Activated T-cell treated with anti-CD3 and anti-CD28 coated beads, Interleukin-2, amount 50 U/mL, for 4 hours (primary cell): ENCODE data around the gene GREB1L. TPM values are rescaled to one million over a fixed set of nuclear protein-coding genes. Genes with fewer than 3 reads are reported as not detected.

Experiments
- ATAC-seq, 2 donors: fragments of 200-7000 bp; cut with Tn5 transposase; one replicate each; pipeline ENCODE4 v1.10.0; 2021
- DNase-seq: peaks from one replicate; pipeline ENCODE4 v3.0.0-alpha.2; 2020
- H3K27me3 Mint-ChIP-seq: one replicate; pipeline ENCODE4 v1.8.0; 2021; ENCODE audit warnings: low read depth, mixed read lengths
- H3K36me3 Mint-ChIP-seq: one replicate; pipeline ENCODE4 v1.8.0; 2022; ENCODE audit warnings: mixed read lengths; ENCODE audit not compliant: insufficient read depth
- H3K4me1 Mint-ChIP-seq: one replicate; pipeline ENCODE4 v1.8.0; 2021; ENCODE audit warnings: low read depth, mixed read lengths
- H3K4me3 Mint-ChIP-seq: one replicate; pipeline ENCODE4 v1.8.0; 2021; ENCODE audit warnings: mild to moderate bottlenecking, moderate library complexity, mixed read lengths
- H3K9me3 Mint-ChIP-seq: one replicate; pipeline ENCODE4 v1.8.0; 2021; ENCODE audit warnings: mixed read lengths
- total RNA-seq, 3 donors: library from RNA; stranded (reverse); gene quantifications; one replicate each; pipeline ENCODE4 v1.2.1, GENCODE V29; 2021

The GREB1L gene
- total RNA-seq, 3 donors from 2014 or later: 0.03 TPM; not detected in 2

DNA sequence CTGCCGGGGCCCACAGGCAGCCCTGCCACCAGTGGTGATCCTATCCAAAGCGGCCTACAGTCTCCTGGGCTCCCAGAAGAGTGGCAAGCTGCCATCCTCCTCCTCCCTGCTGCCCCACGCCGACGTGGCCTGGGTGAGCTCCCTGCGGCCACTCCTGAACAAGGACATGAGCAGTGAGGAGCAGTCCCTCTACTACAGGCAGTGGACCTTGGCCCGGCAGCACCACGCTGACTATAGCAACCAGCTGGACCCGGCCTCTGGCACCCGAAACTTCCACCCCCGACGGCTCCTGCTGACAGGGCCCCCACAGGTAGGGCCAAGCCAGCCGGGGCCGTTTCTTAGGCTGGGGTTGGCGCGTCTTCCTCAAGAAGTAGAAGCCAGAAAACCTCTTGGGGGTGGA, 258.0 kb downstream of the GREB1L start:
- Mint-ChIP-seq H3K4me1 (no peaks in the 10 kb centered on the region), H3K36me3 (no peaks in the 10 kb centered on the region), H3K4me3 (no peak overlapping the region), H3K9me3 (no peaks in the 10 kb centered on the region), H3K27me3 (peaks cover 3% of the 10 kb centered on the region)
- ATAC-seq (no peak), DNase-seq (no peak)

DNA sequence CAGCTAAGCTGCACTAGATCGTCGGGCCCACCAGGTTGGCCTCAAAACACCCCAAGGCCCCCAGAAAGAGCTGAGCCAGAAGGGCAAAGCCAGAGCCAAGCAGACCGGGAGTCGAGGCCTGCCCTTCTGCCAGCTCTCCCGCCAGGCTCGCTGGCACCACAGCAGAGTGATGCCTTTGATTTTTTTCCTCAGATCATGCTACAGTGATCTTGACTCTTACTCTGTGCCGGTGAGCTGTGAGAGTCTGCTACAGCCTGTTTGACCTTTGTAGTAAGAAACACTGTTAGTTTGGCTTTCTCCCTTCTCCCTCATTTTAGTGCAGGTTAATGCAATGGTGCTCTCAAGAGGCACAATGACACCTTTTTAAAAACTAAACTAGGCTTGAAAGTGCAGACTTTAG, 260.6 kb downstream of the GREB1L start:
- no peaks in the 10 kb centered on the region for H3K4me1 Mint-ChIP-seq
- no peak overlapping the region for H3K4me3 Mint-ChIP-seq
- ATAC-seq (no peak), DNase-seq (no peak)
- no peaks in the 10 kb centered on the region for H3K36me3 Mint-ChIP-seq
- no peaks in the 10 kb centered on the region for H3K9me3 Mint-ChIP-seq
- peaks cover 3% of the 10 kb centered on the region for H3K27me3 Mint-ChIP-seq

DNA sequence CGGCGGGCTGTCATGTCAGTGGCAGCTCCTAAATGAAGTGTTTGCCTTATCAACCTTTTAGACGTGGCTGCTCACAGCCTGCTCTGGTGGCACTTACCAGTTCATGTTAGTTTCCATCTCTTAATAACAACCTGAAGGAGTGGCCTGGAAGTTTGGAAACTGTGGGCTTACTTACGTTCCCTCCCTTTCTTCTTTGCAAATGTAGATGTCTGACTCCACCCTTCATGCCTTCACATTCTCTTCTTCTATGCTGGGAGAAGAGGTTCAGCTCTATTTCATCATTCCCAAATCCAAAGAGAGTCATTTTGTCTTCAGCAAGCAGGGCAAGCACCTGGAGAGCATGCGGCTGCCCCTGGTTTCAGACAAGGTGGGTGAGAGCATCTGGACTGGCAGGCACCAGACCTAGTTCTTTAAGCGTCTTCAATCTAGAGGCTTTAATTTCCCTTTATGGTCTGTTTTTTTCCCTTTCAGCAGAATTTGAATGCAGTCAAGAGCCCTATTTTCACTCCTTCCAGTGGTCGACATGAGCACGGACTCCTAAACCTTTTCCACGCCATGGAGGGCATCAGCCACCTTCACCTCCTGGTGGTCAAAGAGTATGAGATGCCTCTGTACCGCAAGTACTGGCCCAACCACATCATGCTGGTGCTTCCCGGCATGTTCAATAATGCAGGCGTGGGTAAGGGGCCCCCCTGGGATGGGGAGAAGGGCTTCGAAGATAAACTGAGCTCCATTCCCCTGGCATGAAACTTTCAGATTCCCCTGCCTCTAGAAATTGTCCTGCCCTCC, 266.1 kb downstream of the GREB1L start:
- H3K4me3 Mint-ChIP-seq: no peak overlapping the region
- ATAC-seq: no peak
- H3K9me3 Mint-ChIP-seq: peaks cover 8% of the 10 kb centered on the region
- peaks cover 2% of the 10 kb centered on the region for H3K36me3 Mint-ChIP-seq
- H3K4me1 Mint-ChIP-seq: no peaks in the 10 kb centered on the region
- H3K27me3 Mint-ChIP-seq: no peaks in the 10 kb centered on the region
- no peak for DNase-seq

DNA sequence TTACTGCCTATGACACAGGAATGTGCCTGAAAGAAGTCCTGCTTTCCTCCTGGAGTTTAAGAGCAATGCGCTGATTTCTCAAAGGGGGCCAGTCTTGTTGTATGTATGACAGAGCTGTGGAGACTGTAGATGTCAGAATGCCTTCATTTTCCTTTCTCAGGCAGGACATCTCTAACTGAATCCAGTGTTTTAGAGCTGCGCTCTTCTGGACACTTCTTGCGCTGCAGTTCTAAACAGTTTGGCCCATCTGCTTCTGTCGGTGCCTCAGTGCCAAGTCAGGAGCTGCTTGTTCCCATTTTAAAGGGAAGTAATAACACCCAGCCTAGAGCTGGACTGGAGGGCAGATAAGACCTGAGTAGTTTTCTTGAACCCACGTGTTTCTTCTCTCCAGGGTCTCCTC, 267.0 kb downstream of the GREB1L start:
- no peaks in the 10 kb centered on the region for H3K27me3 Mint-ChIP-seq
- H3K9me3 Mint-ChIP-seq: peaks cover 8% of the 10 kb centered on the region
- peaks cover 10% of the 10 kb centered on the region for H3K36me3 Mint-ChIP-seq
- no peak for ATAC-seq
- DNase-seq: no peak
- no peaks in the 10 kb centered on the region for H3K4me1 Mint-ChIP-seq
- H3K4me3 Mint-ChIP-seq: no peak overlapping the region

DNA sequence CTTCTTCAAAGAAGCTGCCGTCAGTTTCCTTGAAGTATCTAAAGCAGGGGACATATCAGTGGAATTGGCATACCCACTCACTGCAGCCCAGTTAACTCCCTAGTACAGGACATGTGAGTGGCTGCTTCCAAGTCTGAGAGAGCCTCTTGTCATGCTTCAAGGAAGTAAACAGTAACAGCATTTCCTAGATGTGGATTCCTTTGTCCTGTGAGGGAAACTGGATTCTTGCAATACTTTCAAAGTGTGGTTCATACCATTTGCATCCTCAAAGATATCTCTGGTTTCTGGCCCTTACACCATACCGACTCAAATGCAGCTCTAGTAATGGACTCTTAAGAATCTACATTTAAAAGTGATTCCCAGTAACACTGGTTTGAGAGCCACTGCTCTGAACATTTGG, 271.3 kb downstream of the GREB1L start:
- Mint-ChIP-seq H3K9me3 (peaks cover 8% of the 10 kb centered on the region), H3K36me3 (peaks cover 18% of the 10 kb centered on the region), H3K4me1 (no peaks in the 10 kb centered on the region), H3K27me3 (no peaks in the 10 kb centered on the region), H3K4me3 (no peak overlapping the region)
- ATAC-seq (no peak), DNase-seq (no peak)

DNA sequence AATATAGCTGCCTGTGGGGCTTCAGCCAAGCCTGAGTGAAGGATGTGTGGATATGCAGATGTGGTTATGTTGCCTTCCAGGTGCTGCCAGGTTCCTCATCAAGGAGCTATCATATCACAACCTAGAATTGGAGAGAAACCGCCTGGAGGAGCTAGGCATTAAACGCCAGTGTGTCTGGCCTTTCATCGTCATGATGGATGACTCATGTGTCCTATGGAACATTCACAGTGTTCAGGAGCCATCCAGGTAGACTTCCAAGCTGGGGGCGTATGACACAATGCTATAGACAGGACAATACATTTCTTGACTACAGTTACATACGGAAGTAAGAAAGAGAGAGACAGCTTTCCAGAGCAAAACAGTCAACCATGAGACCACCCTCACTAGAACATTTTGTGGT, 271.7 kb downstream of the GREB1L start:
- Mint-ChIP-seq H3K27me3 (no peaks in the 10 kb centered on the region), H3K9me3 (peaks cover 8% of the 10 kb centered on the region), H3K36me3 (peaks cover 18% of the 10 kb centered on the region), H3K4me3 (no peak overlapping the region), H3K4me1 (no peaks in the 10 kb centered on the region)
- no peak for ATAC-seq
- DNase-seq: no peak

DNA sequence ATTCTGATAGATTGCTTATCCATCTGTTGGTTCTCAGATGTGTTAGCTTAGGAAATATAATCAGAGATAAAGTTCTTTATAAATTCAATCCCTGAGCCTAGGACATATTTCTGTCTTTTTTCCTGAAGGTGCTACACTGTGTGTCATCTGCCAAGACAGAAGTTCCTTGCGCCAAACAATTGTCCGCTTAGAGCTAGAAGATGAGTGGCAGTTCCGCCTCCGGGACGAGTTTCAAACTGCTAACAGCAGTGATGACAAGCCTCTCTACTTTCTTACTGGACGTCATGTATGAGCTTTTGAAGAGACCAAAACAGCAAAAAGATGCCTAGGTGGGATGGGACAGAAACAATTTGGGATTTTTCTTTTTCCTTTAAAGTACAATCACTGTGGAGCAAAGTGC, 280.5 kb downstream of the GREB1L start:
- peaks cover 24% of the 10 kb centered on the region for H3K36me3 Mint-ChIP-seq
- H3K4me3 Mint-ChIP-seq: no peak overlapping the region
- no peaks in the 10 kb centered on the region for H3K4me1 Mint-ChIP-seq
- H3K9me3 Mint-ChIP-seq: no peaks in the 10 kb centered on the region
- no peak for ATAC-seq
- no peak for DNase-seq
- no peaks in the 10 kb centered on the region for H3K27me3 Mint-ChIP-seq

DNA sequence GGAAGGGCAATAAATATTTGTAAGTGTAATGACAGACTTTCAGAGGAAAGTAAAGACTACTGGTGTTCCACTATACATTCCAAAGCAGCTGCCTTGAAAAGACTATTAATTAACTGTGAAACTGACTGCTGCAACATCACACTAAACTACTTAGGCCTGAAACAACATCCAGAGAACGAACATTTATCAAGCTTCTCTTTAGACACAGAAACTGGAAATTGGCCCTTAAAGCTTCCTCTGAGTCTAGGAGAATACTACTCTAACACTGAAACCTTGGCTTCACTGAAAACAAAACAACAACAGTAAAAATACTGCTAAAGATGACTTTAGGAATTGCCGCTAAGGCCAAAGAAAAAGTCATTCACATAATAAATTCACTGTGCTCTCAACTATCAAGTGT, 283.9 kb downstream of the GREB1L start:
- peaks cover 32% of the 10 kb centered on the region for H3K36me3 Mint-ChIP-seq
- ATAC-seq (no peak), DNase-seq (no peak)
- H3K4me3 Mint-ChIP-seq: no peak overlapping the region
- no peaks in the 10 kb centered on the region for H3K4me1 Mint-ChIP-seq
- H3K27me3 Mint-ChIP-seq: no peaks in the 10 kb centered on the region
- no peaks in the 10 kb centered on the region for H3K9me3 Mint-ChIP-seq

DNA sequence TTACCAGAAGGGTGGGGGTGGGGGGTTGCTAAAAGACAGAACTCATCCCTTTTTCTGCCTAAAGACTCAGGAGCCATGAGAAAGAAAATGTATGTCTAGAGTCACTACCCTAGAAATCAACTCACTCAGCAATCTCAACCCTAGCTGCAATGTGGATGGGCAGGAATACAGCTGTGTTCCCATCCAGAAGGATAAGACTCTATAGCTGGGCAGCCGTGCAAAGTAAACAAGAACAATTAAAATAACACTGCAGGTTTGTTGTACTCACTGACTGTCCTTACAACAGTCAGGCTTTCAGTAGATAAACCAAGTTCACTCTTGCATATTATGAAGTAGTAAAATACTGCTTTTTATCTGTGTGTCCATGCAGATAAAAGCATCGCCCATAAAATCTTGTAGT, 284.4 kb downstream of the GREB1L start:
- Mint-ChIP-seq H3K4me3 (no peak overlapping the region), H3K36me3 (peaks cover 36% of the 10 kb centered on the region), H3K4me1 (no peaks in the 10 kb centered on the region), H3K9me3 (no peaks in the 10 kb centered on the region), H3K27me3 (no peaks in the 10 kb centered on the region)
- no peak for ATAC-seq
- DNase-seq: no peak

DNA sequence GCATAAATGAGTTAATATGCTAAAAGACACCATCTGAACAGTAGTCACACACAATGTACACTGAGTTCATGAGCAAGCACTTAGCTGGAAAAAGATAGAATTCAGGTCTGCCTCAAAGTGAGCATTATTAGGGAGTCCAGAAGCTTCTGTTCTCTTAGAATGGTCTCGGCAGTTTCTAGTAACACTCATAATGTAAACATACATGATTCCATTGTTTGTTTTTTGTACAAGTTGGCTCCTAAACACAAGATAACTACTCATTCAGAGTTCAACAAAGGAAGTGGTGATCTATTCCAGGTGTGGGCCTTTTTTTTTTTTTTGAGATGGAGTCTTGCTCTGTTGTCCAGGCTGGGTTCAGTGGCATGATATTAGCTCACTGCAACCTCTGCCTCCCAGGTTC, 292.3 kb downstream of the GREB1L start:
- H3K4me1 Mint-ChIP-seq: no peaks in the 10 kb centered on the region
- peaks cover 31% of the 10 kb centered on the region for H3K36me3 Mint-ChIP-seq
- DNase-seq (no peak), ATAC-seq (no peak)
- H3K27me3 Mint-ChIP-seq: no peaks in the 10 kb centered on the region
- H3K4me3 Mint-ChIP-seq: no peak overlapping the region
- H3K9me3 Mint-ChIP-seq: no peaks in the 10 kb centered on the region

DNA sequence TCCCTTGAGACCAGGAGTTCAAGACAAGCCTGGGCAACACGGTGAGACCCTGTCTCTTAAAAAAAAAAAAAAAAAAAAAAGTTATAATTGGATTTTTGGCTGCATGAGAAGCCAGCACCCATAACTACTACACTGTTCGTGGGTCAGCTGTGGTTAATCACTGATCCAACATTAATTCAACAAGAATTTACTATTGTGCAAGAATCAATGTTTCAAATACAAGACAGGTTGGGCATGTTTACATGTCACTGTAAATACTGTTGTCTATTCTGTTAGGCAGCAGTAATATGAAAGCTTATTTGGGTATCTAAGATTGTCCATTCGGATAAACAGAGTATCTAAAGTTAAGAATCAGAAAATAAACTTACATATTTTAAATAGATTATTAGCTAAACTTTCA, 296.2 kb downstream of the GREB1L start:
- DNase-seq: no peak
- no peak for ATAC-seq
- peaks cover 20% of the 10 kb centered on the region for H3K36me3 Mint-ChIP-seq
- H3K9me3 Mint-ChIP-seq: no peaks in the 10 kb centered on the region
- no peaks in the 10 kb centered on the region for H3K27me3 Mint-ChIP-seq
- peaks cover 2% of the 10 kb centered on the region for H3K4me1 Mint-ChIP-seq
- H3K4me3 Mint-ChIP-seq: no peak overlapping the region

DNA sequence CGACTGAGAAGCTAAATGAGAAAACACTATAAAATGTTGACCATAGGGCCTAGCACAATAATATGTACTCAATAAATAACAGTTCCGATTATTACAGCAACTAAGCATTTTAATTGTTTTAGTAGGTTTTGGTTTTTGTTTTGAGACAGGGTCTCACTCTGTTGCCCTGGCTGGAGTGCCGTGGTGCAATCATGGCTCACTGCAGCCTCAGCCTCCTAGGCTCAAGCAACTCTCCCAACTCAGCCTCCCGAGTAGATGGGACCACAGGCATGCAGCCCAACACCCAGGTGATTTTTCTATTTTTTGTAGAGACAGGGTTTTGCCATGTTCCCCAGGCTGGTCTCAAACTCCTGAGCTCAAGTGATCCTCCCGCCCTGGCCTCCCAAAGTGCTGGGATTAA, 304.4 kb downstream of the GREB1L start:
- Mint-ChIP-seq H3K36me3 (peaks cover 22% of the 10 kb centered on the region), H3K27me3 (no peaks in the 10 kb centered on the region), H3K9me3 (no peaks in the 10 kb centered on the region), H3K4me3 (no peak overlapping the region), H3K4me1 (peaks cover 2% of the 10 kb centered on the region)
- ATAC-seq: no peak
- no peak for DNase-seq

DNA sequence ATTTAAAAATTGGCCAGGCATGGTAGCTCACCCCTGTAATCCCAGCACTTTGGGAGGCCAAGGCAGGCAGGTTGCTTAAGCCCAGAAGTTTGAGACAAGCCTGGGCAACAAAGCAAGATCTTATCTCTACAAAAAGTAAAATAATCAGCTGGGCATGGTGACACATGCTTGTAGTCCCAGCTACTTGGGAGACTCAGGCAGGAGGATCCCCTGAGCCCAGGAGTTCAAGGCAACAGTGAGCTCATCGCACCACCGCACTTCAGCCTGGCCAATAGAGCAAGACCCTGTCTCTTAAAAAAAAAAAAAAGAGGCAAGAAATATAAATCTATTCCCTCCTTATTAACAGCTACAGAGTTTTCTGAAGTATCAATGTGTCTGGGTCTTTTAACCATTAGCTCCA, 306.6 kb downstream of the GREB1L start:
- Mint-ChIP-seq H3K27me3 (no peaks in the 10 kb centered on the region), H3K36me3 (peaks cover 29% of the 10 kb centered on the region), H3K9me3 (no peaks in the 10 kb centered on the region), H3K4me1 (peaks cover 6% of the 10 kb centered on the region), H3K4me3 (no peak overlapping the region)
- ATAC-seq (no peak), DNase-seq (no peak)

DNA sequence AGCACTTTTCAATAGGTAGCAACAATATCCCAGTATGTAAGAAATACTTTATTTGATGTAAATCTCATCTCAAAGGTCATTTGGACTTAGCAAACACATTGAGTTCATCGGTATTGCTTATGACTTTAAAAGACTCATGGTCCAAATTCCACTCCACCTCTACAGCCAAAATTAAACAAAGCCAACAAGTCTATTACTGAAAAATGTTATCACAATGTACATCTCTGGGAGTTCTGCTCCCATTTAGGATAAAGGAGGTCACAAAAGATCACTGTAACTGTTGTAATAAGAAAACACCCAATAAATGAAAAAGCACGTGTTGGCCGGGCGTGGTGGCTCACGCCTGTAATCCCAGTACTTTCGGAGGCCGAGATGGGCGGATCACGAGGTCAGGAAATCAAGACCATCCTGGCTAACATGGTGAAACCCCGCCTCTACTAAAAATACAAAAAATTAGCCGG, 308.5 kb downstream of the GREB1L start:
- Mint-ChIP-seq H3K4me3 (no peak overlapping the region), H3K4me1 (peaks cover 6% of the 10 kb centered on the region), H3K9me3 (no peaks in the 10 kb centered on the region), H3K27me3 (no peaks in the 10 kb centered on the region), H3K36me3 (peaks cover 35% of the 10 kb centered on the region)
- no peak for ATAC-seq
- no peak for DNase-seq

DNA sequence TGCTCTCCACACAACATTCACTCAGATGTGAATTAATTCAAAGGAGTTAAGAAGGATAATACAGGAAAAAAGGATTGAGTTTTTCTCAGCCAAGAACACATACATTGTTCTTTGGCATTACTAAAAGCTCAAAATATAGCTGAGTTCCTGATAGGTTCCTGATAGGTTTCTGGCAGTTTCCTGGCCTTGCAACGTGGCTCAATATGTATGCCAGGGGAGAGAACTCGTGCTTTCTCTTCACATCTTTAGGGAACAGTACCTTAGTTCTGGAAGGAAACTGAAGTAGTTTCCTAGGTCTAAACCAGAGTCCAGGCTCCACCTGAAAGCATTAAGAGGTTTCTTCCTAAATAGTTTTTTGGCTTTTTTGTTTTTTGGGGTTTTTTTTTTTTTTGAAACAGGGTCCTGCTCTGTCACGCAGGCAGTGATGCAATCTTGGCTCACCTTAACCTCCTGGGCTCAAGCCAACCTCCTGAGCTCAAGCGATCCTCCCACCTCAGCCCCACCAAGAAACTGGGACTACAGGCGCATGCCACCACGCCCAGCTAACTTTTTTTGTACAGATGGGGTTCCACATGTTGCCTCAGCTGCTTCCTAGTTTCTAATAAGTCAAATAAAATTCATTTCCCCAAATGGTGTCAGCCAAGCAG, 315.7 kb downstream of the GREB1L start:
- no peak for DNase-seq
- Mint-ChIP-seq H3K27me3 (no peaks in the 10 kb centered on the region), H3K36me3 (peaks cover 35% of the 10 kb centered on the region), H3K4me3 (no peak overlapping the region), H3K4me1 (peaks cover 2% of the 10 kb centered on the region), H3K9me3 (no peaks in the 10 kb centered on the region)
- ATAC-seq: no peak
